ENCODE data around the gene ATP11A. TPM values are rescaled to one million over a fixed set of nuclear protein-coding genes. Genes with fewer than 3 reads are reported as not detected.

ATP11A gene
- total and polyA plus RNA-seq, 10 of the 15 experiments (the other 5 are each of a cell fraction or from before 2014, with no cell fraction given) = 1.4 to 69.6 (median 14.4) TPM

DNA sequence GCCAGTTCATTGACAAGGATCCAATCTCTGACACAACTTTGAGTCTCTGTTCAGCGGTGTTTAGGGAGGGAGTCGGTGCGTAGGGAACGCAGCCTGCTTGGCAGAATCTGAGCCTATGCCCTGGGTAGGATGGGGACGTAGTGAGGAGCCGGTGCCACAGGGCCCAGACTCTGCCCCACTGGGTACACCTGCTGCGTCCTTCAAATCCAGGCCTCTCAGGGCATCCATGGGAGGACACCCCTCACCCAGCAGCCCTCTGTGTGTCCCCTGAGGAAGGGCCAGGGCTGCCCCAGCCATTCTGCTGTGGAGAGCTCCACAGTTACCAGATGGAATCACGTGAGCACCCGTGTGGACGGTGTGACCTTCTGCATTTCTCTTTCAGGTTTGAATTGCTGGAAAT is 146.0 kb downstream of the ATP11A start (continued):
- TF ChIP-seq EZH2 (IDR thresholded peaks at IDR 0.05; ENCODE audit: borderline replicate concordance, control insufficient read depth, low read depth, low read length) (no peak), ZNF24 (IDR thresholded peaks at IDR 0.05) (no peak), ZBED1 (IDR thresholded peaks at IDR 0.05; ENCODE audit: borderline replicate concordance) (no peak), STAT1 (conservative IDR thresholded peaks at IDR 0.05) (no peak), IRF4 (IDR thresholded peaks at IDR 0.05; ENCODE audit: low read depth, low read length) (no peak), BHLHE40 (IDR thresholded peaks at IDR 0.05; ENCODE audit: borderline replicate concordance in 1 of 2, low read depth in 2 of 2, low read length in 1 of 2) (no peak), NR2C1 (IDR thresholded peaks at IDR 0.05) (no peak), EP300 (IDR thresholded peaks at IDR 0.05; ENCODE audit: borderline replicate concordance in 1 of 2, control insufficient read depth in 1 of 2, low read depth in 2 of 2, low read length in 2 of 2) (no peak)
- TF ChIP-seq, protein P1, sequence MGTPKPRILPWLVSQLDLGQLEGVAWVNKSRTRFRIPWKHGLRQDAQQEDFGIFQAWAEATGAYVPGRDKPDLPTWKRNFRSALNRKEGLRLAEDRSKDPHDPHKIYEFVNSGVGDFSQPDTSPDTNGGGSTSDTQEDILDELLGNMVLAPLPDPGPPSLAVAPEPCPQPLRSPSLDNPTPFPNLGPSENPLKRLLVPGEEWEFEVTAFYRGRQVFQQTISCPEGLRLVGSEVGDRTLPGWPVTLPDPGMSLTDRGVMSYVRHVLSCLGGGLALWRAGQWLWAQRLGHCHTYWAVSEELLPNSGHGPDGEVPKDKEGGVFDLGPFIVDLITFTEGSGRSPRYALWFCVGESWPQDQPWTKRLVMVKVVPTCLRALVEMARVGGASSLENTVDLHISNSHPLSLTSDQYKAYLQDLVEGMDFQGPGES (IDR thresholded peaks at IDR 0.05) = no peak

DNA sequence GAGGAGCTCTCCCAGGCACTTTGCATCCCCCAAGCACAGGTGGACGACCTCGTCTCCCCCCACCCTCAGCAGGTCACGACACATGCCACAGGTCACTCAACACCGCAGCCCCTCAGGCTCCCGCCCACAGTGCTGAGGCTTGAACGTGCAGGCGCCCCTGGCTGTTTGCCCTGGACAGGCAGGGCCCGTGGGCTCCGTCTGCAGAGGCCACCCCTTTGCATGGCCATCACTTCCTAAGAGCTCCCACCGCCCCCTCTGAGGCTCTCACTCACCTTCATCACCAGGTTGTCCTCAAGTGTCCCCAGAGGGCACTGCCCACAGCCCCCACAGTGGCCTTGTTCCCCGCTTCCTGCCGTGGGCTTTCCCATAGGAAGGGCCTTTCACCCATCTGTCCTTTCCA is 147.1 kb downstream of the ATP11A start:
- no peak overlapping the region for H3K4me2 ChIP-seq (ENCODE audit: control insufficient read depth, insufficient read depth)
- ATAC-seq (no peak), DNase-seq (ENCODE audit: low read depth, low spot score) (no peak), FAIRE-seq (no peak)
- H3K4me3 ChIP-seq = no peak overlapping the region
- H2AFZ ChIP-seq (ENCODE audit: control insufficient read depth, low read depth, low read length) = no peak overlapping the region
- H3K4me1 ChIP-seq (ENCODE audit: control insufficient read depth, insufficient read depth, low read length) = no peaks in the 10 kb centered on the region
- ChIA-PET RAD21 (ENCODE audit: unreplicated experiment) (no interaction called here), CTCF (no interaction called here), POLR2A (no interaction called here), SMC1A (ENCODE audit: uncharacterized antibody, unreplicated experiment) (interaction anchor here (1.0 kb wide), 1 partner anchor 10 kb away, joined by 3 read pairs; no protein-coding TSS in a partner anchor)
- no peak overlapping the region for H3K9ac ChIP-seq (ENCODE audit: control insufficient read depth, insufficient read depth, low read length)
- TF ChIP-seq SREBF1 (IDR thresholded peaks at IDR 0.05; ENCODE audit: low read length) = no peak
- TF ChIP-seq BACH1 (IDR thresholded peaks at IDR 0.05; ENCODE audit: borderline replicate concordance) = no peak
- no peak for TF ChIP-seq HDAC6 (IDR thresholded peaks at IDR 0.05; ENCODE audit: unreplicated experiment)
- no peak for TF ChIP-seq RB1 (IDR thresholded peaks at IDR 0.05; ENCODE audit: borderline replicate concordance)
- TF ChIP-seq, protein P2, sequence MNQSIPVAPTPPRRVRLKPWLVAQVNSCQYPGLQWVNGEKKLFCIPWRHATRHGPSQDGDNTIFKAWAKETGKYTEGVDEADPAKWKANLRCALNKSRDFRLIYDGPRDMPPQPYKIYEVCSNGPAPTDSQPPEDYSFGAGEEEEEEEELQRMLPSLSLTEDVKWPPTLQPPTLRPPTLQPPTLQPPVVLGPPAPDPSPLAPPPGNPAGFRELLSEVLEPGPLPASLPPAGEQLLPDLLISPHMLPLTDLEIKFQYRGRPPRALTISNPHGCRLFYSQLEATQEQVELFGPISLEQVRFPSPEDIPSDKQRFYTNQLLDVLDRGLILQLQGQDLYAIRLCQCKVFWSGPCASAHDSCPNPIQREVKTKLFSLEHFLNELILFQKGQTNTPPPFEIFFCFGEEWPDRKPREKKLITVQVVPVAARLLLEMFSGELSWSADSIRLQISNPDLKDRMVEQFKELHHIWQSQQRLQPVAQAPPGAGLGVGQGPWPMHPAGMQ (IDR thresholded peaks at IDR 0.05; ENCODE audit: borderline replicate concordance) = no peak
- TF ChIP-seq, protein P3, sequence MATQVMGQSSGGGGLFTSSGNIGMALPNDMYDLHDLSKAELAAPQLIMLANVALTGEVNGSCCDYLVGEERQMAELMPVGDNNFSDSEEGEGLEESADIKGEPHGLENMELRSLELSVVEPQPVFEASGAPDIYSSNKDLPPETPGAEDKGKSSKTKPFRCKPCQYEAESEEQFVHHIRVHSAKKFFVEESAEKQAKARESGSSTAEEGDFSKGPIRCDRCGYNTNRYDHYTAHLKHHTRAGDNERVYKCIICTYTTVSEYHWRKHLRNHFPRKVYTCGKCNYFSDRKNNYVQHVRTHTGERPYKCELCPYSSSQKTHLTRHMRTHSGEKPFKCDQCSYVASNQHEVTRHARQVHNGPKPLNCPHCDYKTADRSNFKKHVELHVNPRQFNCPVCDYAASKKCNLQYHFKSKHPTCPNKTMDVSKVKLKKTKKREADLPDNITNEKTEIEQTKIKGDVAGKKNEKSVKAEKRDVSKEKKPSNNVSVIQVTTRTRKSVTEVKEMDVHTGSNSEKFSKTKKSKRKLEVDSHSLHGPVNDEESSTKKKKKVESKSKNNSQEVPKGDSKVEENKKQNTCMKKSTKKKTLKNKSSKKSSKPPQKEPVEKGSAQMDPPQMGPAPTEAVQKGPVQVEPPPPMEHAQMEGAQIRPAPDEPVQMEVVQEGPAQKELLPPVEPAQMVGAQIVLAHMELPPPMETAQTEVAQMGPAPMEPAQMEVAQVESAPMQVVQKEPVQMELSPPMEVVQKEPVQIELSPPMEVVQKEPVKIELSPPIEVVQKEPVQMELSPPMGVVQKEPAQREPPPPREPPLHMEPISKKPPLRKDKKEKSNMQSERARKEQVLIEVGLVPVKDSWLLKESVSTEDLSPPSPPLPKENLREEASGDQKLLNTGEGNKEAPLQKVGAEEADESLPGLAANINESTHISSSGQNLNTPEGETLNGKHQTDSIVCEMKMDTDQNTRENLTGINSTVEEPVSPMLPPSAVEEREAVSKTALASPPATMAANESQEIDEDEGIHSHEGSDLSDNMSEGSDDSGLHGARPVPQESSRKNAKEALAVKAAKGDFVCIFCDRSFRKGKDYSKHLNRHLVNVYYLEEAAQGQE (IDR thresholded peaks at IDR 0.05; ENCODE audit: low read depth, low read length) = no peak
- TF ChIP-seq NBN (IDR thresholded peaks at IDR 0.05) = no peak
- TF ChIP-seq NRF1 (conservative IDR thresholded peaks at IDR 0.05; ENCODE audit: low read depth, low read length) = no peak
- TF ChIP-seq RBBP5 (conservative IDR thresholded peaks at IDR 0.05) = no peak
- BruUV-seq (replicated peaks) = no TSS peak
- no peaks in the 10 kb centered on the region for H3K79me2 ChIP-seq (ENCODE audit: control insufficient read depth, insufficient read depth, low read length)
- H4K20me1 ChIP-seq (ENCODE audit: control insufficient read depth, insufficient read depth) = no peaks in the 10 kb centered on the region
- 92% methylated on average over 11 of the region's 12 CpGs for WGBS (ENCODE audit: insufficient coverage, insufficient replicate concordance, low lambda C conversion rate, missing lambda C conversion rate)
- no peaks in the 10 kb centered on the region for H3K27me3 ChIP-seq (replicated peaks in 1 of 2; ENCODE audit: control insufficient read depth in 2 of 2, insufficient read depth in 2 of 2, low read length in 1 of 2)
- in situ Hi-C loops (cut with MboI) = no loop called here
- H3K27ac ChIP-seq (ENCODE audit: control insufficient read depth, insufficient read depth) = no peak overlapping the region
- H3K36me3 ChIP-seq (ENCODE audit: control insufficient read depth in 2 of 2, insufficient read depth in 2 of 2, low read length in 1 of 2) = peaks cover 11 to 19% of the 10 kb centered on the region in 2 experiments
- H3K9me3 ChIP-seq (replicated peaks; ENCODE audit: control insufficient read depth, insufficient read depth, low read length) = no peaks in the 10 kb centered on the region
- intact Hi-C loops (cut with micrococcal nuclease; ENCODE audit: unreplicated experiment) = no loop called here

Data from GM12878 (cell line).